ENCODE measurements around the gene APOC3.

GRCh38 chr11:116842117-116842516 lies 12.4 kb downstream of the APOC3 start:
- no peak for TF ChIP-seq CTCF (IDR thresholded peaks at IDR 0.05)
- TF ChIP-seq POLR2AphosphoS5 (IDR thresholded peaks at IDR 0.05), result no peak

All from prostate gland (tissue), 2 donors.